Left colon (tissue), 2 donors: ENCODE results near the gene GSK3B. TPM values are rescaled to one million over a fixed set of nuclear protein-coding genes. Genes with fewer than 3 reads are reported as not detected.
A peak's percentile ranks its signal among the peaks of the same experiment; 100 is the strongest.

ENCODE experiments used
- ATAC-seq: fragments of 200-7000 bp; cut with Tn5 transposase; one replicate; pipeline ENCODE4 v1.9.1; 2020; ENCODE audit warnings: mild to moderate bottlenecking, moderate library complexity
- DNase-seq, 2 donors: peaks; one replicate each; pipeline ENCODE4 v3.0.0-alpha.2; 2020
- intact Hi-C, 2 donors: fragments of 100-400 bp; cut with DNase I in 1 of 2; cut with micrococcal nuclease in 1 of 2; formaldehyde crosslinking; loops; one replicate each; pipeline versions ENCODE4 v1.11.2 to v1.14.0; 2022; cut with DNase I, micrococcal nuclease
- total RNA-seq, 2 donors: library from RNA; stranded (reverse); fragmentation: NEBNext Ultra II Directional; extraction: Animal tissue kit (Norgen Biotek cat#: 25700); gene quantifications; one replicate each; pipeline ENCODE4 v1.2.1, GENCODE V29; 2021
- donor health status: DM: no; HTN: no; CAD: no.
- donor health status: DM: yes; HTN: yes; CAD: no.

The GSK3B gene
- total RNA-seq, 2 donors from 2014 or later = 39.3 to 47.5 TPM

DNA sequence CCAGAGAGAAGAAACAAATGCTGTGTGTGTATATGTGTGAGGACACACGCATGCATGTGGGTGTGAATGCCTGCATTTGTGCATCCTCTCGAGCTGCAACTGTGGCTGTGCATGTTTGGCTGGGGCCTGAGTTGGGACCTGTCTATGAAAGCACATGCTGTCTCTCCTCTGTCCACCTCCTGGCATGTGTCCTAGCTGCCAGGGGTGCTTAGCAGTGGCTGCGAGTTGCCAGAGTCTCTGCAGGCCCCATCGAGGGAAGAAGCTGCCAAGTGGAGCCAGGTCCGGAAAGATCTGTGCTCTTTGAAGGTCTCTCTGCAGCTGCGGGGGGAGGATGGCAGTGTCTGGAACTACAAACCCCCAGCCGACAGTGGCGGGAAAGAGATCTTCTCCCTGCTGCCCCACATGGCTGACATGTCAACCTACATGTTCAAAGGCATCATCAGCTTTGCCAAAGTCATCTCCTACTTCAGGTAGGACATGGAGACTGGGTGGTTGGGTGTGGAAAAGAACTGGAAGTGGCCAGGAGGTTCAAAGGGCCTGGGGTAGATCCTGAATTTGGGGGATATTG lies 281.7 kb downstream of the GSK3B start:
- DNase-seq (no peak), ATAC-seq (no peak)
- intact Hi-C loops = no loop called here

DNA sequence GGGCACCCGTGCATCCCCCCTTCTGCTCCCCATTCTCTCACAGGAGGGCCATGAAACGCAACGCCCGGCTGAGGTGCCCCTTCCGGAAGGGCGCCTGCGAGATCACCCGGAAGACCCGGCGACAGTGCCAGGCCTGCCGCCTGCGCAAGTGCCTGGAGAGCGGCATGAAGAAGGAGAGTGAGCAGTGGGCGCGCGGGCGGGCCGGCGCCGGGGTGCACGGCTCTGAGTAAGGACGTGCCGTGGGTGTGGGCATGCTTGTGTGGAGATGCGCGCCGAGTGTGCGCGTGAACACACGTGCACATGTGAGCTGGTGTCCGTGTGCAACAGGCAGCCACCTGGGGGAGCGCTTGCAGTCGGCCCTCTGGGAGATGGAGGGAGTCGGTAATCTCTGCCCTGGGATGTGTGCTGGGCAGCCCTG lies 284.2 kb downstream of the GSK3B start:
- ATAC-seq = peak; percentile 52
- intact Hi-C loops = no loop called here
- peak in 1 of 2 donors; percentile 41 for DNase-seq

DNA sequence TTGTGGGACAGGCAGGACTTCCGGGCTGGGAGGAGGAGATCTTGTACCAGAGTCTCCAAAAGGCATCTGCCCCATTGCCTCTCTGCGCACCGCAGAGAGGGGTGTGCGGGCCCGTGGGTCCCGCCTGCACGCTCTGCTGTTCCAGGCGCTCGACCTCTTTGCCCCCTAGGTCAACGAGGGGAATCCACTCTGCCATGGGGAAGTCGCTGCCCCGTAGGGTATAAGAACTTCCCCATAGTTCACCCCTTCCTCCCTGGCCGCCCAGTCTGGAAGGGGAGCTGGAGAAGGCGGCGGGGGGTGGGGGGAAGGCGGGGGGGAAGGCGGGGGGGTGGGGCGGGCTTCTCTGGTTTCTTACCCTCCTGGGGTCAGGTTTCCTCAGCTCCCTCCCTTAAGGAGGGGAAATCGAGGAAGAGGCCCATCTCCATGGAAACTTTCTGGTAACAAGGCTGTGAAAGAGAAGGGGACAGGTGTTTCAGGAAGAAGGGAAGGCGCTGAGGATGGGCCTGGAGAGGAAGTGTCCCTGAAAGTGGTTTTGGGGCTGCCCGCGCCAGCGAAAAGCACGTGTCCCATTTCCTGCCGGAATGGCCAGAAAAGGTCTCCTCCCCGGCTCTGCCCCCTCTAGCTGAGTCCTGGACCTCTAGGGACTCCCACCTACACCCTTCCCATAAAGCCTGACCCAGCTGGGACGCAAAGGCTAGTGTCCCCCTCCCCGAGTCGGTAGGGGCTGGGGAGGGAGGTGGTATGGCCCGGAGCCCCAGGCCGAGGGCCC lies 284.8 kb downstream of the GSK3B start:
- no peak for ATAC-seq
- intact Hi-C loops = no loop called here
- DNase-seq = no peak

DNA sequence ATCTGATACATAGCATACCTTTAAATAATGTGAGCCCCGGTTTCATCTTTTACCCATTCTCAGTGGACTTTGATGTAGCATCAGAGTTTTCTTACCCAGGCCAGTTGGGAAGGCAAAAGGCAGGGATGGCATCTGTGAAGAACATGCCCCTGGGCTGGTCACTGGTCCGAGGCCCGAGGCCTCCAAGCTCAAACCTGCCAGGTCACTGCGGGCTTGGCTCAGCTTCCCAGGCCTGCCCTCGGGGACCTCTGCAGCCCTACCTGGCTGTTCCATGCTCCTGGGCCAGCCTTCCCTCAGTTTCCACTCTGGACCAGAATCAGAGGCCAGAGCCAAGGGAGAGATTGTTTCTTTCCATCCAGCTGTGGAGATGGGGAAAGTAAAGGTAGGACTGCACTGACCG lies 285.4 kb downstream of the GSK3B start:
- ATAC-seq = no peak
- intact Hi-C loops = no loop called here
- DNase-seq = no peak

DNA sequence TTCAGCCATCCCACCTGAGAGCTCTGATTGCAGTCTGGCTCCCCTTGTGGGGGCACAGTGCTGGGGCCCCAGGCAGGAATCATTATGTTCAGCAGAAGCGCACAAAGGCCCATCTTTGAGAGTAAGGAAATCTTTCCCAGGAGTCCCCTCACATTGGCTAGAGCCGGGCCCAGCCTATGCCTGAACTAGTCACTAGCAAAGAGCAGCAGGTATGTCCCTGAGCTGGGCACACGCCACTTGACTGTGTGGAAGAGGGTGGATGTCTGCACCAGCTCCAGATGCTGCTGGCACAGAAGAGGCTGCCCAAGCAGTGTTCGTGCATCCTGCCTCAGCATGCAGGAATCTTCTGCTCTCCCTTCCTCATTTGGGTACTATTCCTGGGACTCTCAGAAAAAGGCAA lies 286.0 kb downstream of the GSK3B start:
- DNase-seq = no peak
- no peak for ATAC-seq
- intact Hi-C loops = no loop called here

DNA sequence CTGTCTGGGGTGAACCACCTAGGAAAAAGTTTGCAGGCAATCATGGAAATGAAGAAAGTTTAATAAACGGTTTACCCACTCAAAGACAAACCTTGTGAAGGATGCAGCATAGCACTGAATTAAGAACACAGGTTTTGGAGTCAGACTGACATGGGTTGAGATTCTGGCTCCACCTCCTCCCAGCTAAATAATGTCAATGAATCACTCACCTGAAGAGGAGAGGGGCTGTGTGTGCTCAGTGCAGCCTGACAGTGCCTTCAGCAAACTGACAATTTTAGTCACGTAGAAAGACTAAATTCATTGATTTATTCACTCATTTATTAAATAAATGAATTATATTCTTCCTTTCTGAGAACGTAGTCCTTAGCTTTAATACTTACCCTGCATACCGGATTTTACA lies 293.4 kb downstream of the GSK3B start:
- no peak for DNase-seq
- intact Hi-C loops = no loop called here
- ATAC-seq = no peak

DNA sequence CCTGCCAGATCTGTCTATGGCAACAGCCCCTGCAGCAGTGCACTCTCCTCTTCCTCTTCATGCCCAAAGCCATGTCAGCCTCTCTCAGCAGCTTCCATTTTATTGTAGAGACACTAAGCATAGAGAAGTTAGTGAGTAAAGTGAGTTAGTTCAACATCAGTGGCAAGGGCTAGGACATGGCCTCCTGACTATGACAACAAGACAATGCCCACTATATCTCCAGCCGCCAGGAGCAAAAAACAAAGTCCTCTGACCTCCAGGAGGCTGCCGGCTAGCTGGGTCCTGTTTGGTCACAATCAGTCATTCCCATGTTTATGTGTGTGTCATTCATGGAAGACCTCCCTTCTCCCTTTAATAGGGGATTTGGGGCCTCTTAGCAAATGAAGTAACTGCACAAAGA lies 297.5 kb downstream of the GSK3B start:
- no peak for DNase-seq
- intact Hi-C loops = no loop called here
- no peak for ATAC-seq

DNA sequence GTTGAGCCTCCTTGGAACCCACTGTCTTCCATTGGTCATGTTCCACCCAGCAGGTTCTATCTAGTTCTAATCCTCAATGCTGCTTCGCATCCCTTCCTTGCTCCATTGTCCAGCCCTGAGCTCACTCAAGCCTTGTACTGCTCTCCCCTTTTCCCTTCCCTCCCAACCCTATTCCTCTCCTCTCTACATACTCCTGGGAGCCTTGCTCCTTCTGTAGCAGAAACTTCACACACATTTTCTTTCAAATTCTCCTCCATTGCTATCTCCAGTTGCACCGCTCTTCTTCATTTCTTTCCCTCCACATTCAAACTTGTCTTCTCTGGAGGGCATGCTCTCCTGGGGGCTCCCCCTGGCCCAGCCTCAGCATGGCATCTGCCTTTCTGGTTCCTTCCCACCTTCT lies 297.9 kb downstream of the GSK3B start:
- intact Hi-C loops = no loop called here
- DNase-seq (no peak), ATAC-seq (no peak)

DNA sequence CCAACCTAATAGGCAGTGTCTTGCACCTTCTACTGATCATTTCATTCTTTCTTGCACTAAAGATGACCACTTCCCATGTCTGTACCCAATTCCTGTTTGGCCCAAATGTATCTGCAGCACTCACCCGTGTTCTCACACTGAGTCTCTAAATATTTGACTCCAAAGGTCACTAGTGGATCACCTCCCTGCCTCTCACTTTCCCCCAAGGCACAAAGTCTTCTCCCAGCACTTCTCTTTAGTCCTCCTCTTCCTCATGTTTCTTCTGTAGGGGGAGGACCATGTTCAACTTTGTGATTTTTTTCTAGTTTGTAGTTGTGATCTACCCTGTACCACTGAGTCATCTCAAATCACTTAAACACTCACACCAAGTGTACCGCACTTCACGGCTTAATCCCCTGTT lies 298.4 kb downstream of the GSK3B start:
- intact Hi-C loops = no loop called here
- DNase-seq (no peak), ATAC-seq (peak; percentile 44)

DNA sequence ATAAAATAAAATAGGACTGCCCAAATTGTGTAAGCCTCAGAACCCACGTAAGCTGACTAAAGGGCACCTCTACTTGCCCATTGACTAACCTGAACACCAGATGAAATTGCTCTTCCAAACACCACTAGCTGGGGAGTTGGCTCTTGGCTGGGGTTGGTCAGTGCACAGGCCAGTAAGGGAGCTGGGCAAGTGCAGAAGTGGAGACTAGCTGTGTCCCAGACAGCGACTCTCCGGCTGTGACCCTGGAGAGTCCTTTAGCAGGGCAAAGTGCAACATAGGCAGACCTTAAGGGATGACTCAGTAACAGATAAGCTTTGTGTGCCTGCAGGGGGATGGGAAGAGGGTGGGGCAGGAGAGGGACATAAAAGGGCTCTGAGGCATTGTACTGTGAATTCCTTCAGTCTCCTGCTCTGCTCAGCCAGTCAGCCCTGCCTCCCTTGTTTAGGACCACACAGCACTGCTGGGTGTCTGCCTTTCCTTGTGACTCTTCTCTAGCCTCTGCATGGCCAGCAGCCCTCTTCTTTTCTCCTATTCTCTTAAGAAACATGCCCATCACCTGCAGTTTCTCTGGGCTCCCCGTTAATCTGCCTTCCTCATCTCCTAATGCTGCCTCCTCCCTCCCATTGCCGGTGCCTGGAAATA lies 299.2 kb downstream of the GSK3B start:
- ATAC-seq (peak; percentile 98), DNase-seq (peak; percentile 75 to 90)
- intact Hi-C loops = no loop called here

DNA sequence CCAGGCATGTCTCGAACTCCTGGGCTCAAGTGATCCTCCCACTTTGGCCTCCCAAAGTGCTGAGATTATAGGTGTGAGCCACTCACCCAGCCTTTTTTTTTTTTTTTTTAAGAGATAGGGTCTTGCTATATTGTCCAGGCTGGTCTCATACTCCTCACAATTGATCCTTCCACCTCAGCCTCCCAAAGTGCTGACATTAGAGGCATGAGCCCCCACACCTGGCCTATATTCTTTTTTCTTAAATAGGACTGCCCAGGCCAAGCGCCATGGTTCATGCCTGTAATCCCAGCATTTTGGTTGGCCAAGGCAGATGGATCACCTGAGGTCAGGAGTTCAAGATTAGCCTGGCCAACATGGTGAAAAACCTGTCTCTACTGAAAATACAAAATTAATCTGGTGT lies 299.8 kb downstream of the GSK3B start:
- intact Hi-C loops = no loop called here
- ATAC-seq = no peak
- no peak for DNase-seq

DNA sequence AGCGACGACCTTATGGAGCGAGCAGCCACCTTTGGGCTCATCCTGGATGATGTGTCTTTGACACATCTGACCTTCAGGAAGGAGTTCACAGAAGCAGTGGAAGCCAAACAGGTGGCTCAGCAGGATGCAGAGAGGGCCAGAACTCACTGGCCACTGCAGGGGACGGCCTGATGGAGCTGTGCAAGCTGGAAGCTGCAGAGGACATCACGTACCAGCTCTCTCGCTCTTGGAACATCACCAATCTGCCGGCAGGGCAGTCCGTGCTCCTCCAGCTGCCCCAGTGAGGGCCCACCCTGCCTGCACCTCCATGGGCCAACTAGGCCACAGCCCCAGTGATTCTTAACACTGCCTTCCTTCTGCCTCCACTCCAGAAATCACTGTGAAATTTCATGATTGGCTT lies 302.0 kb downstream of the GSK3B start:
- DNase-seq (no peak), ATAC-seq (no peak)
- intact Hi-C loops = no loop called here

DNA sequence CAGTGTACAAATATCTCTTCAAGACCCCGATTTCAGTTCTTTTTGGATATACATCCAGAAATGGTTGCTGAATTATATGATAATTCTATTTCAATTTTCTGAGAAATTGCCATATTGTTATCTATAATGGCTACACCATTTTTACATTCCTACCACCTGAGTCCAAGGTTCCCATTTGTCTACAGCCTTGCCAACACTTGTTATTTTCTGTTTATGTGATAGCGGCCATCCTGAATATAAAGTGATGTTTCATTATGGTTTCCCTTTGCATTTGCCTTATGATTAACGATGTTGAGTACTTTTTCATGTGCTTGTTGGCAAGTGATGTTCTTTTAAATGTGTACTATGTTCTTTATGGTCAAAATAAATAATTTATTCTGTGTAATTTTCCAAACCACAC lies 303.9 kb downstream of the GSK3B start:
- intact Hi-C loops = no loop called here
- ATAC-seq (no peak), DNase-seq (no peak)

DNA sequence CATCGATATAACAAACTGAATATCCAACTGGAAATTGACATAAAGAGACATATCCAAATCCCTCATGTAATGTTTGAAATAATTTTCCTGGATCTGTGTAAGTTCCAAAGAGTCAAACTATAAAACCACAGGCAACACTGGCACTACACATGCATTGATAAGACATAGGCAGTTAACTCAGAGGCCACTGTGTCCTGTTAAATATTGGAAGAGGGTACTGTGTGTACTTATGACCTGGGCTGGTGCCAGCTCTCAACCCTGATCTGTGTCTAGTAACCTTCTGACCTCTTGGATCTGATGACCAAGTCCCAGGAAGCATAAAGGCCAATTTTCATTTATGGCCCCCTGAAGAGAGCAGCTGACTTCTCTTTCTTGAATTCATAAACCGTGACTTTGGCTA lies 307.8 kb downstream of the GSK3B start:
- ATAC-seq (peak; percentile 7), DNase-seq (no peak)
- intact Hi-C loops = no loop called here

DNA sequence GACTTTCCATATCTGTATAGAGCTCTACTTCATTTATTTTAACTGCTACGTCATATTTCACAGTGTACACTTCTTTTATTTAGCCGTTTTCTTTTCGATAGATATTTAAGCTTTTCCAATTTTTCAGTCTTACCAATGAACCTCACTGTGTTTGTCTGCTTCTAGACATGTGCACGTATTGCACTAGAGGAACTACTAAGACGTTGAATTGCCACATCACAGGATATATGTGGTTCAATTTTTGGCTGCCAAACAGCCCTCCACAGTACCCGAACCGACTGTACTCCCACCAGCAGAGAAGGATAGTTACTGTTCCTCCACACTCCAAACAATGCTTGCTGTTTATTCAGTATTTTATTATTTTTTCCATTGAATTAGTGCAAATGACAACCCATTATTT lies 310.4 kb downstream of the GSK3B start:
- intact Hi-C loops = no loop called here
- DNase-seq (no peak), ATAC-seq (no peak)

DNA sequence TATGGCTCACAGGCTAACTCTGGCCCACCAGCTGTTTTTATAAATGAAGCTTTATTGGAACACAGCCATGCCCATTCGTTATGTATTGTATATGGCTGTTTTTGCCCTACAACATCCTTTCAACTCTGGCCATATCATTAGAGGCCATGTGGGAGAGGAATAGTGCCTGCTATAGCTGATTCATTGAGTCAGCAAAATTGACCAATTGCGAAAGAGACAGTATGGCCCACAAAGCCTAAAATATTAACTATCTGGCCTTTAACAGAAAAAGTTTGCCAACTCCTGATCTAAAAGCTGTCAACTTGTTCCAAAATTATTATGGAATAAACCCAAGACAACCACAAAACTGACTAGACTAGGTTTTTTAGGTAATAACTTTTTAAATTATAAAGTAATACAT lies 311.0 kb downstream of the GSK3B start:
- DNase-seq = no peak
- ATAC-seq = no peak
- intact Hi-C loops = no loop called here

DNA sequence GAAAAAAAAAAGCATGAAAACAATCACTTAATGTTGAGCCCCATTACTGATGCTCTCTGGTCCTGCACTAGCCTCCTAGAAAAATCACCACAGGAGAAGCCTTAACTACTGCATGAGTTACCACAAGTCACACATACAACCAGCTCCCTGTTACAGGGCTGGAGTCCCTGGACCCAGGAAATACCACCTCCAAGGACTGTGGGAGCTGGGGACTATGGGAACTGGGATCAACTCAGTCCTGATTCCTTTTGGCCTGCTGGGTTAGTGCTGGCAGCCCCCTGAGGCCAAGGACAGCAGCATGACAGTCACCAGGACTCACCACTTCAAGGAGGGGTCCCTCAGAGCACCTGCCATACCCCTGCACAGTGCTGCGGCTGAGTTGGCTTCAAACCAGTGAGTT lies 311.8 kb downstream of the GSK3B start:
- intact Hi-C loops = no loop called here
- no peak for DNase-seq
- peak; percentile 44 for ATAC-seq

DNA sequence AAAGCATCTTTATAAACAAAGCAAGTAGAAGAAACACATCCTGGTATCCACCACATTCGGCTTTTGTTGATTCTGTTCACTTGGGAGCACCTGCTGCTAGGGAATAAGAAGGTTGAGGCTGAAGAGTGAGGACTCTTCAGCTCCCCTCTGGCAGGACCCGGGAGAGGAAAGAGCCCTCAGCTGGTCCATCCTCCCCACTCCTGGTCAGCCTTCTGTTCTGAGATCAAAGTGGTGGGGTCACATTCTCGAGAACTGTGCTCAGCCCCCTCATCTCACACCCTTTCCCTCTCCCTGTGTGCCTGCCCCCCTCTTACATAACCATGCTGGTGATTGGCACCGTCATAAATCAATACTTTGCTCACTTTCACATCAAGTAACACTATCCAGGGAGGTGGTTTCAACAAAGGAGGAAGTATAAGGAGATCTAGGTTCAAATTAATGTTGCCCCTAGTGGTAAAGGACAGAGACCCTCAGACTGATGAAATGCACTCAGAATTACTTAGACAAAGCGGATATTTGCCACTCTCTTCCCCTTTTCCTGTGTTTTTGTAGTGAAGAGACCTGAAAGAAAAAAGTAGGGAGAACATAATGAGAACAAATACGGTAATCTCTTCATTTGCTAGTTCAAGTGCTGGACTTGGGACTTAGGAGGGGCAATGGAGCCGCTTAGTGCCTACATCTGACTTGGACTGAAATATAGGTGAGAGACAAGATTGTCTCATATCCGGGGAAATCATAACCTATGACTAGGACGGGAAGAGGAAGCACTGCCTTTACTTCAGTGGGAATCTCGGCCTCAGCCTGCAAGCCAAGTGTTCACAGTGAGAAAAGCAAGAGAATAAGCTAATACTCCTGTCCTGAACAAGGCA lies 312.7 kb downstream of the GSK3B start, which contains the start of gene NR1I2:
Gene NR1I2 (plus strand): TSS at position 772 of the 869 bp plus-strand sequence.
- peak; percentile 52 to 59 for DNase-seq
- ATAC-seq = peak; percentile 95
- intact Hi-C loops = no loop called here

DNA sequence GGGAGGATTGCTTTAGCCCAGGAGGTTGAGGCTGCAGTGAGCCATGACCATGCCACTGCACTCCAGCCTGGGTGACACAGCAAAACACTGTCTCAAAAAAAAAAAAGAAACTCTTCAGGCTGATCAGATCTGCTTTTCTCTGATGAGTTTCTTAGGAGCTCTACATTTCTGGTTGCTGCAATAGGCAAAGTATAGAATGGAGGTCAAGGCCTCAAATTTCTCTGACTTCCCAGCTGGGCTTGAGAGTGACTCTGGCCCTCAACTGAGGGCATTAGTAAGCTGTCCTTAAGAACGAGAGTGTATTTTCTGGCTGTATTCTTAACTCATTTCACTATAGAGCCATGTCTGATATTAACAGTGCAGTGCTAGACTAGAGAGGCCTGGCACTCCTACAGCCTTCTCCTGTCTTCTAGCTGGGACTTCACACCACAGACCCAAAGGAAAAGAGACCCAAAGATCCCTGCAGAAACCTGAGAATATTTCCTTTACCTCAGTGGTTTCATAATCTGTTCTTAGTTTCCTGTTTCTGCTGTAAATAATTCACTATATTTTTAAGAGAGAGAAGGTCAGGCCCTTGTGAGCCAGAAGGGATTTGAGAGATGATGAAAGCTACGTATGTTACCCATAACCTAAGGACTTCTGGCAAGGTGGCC lies 314.4 kb downstream of the GSK3B start:
- ATAC-seq (no peak), DNase-seq (no peak)
- intact Hi-C loops = no loop called here
